WTC11 (cell line): ENCODE results near the gene EIF3C.
"Not testable (repeated sequence)": the region's sequence is repeated elsewhere in the genome, so short reads cannot be mapped to it uniquely, and the experiment has no call there.

Experiments
- ATF3 ChIP-seq: sonication (generic); formaldehyde crosslinking; conservative IDR thresholded peaks from 2 replicates; pipeline ENCODE4 v1.8.1; 2022; ENCODE audit warnings: mild to moderate bottlenecking, missing genetic modification reagents
- CREB1 ChIP-seq: sonication (generic); formaldehyde crosslinking; IDR thresholded peaks from 2 replicates; pipeline ENCODE4 v1.8.0; 2023; ENCODE audit warnings: mild to moderate bottlenecking, missing genetic modification reagents
- CREM ChIP-seq: sonication (generic); formaldehyde crosslinking; IDR thresholded peaks from 2 replicates; pipeline ENCODE4 v1.8.1; 2022; ENCODE audit warnings: mild to moderate bottlenecking, missing genetic modification reagents, moderate library complexity
- CTCF ChIP-seq: fragments of 200-600 bp; IDR thresholded peaks from 2 replicates; pipeline ENCODE4 v1.8.0; 2022; ENCODE audit warnings: antibody characterized with exemption
- E2F5 ChIP-seq: sonication (generic); formaldehyde crosslinking; IDR thresholded peaks from 2 replicates; pipeline ENCODE4 v1.8.1; 2022; ENCODE audit warnings: mild to moderate bottlenecking, moderate library complexity, missing genetic modification reagents
- ESRRA ChIP-seq: sonication (generic); formaldehyde crosslinking; IDR thresholded peaks from 2 replicates; pipeline ENCODE4 v1.8.1; 2022; ENCODE audit warnings: mild to moderate bottlenecking, missing genetic modification reagents, borderline replicate concordance
- NFYB ChIP-seq: sonication (generic); formaldehyde crosslinking; conservative IDR thresholded peaks from 2 replicates; pipeline ENCODE4 v1.8.0; 2022; ENCODE audit warnings: low read depth, missing genetic modification reagents
- PREB ChIP-seq: sonication (generic); formaldehyde crosslinking; IDR thresholded peaks from 2 replicates; pipeline ENCODE4 v1.8.1; 2022; ENCODE audit warnings: mild to moderate bottlenecking, missing genetic modification reagents, moderate library complexity, borderline replicate concordance
- SP1 ChIP-seq: sonication (generic); formaldehyde crosslinking; conservative IDR thresholded peaks from 2 replicates; pipeline ENCODE4 v1.8.1; 2022; ENCODE audit warnings: missing genetic modification reagents
- TEAD4 ChIP-seq: sonication (generic); formaldehyde crosslinking; IDR thresholded peaks from 2 replicates; pipeline ENCODE4 v1.8.0; 2022; ENCODE audit warnings: mild to moderate bottlenecking, missing genetic modification reagents
- ZSCAN18 ChIP-seq: fragments of 250-450 bp; sonication (Bioruptor Pico); IDR thresholded peaks from 2 replicates; pipeline ENCODE4 v2.1.2; 2022; ENCODE audit warnings: mild to moderate bottlenecking, moderate library complexity

GRCh38 chr16:28731253-28731652 is 20.0 kb downstream of the EIF3C start:
- TF ChIP-seq TEAD4 (CRISPR knock-in tag); ATF3; CREB1; SP1 (CRISPR knock-in tag); CREM; CTCF; E2F5; PREB (CRISPR knock-in tag); ZSCAN18 (CRISPR knock-in tag); ESRRA (CRISPR knock-in tag); NFYB (CRISPR knock-in tag): not testable (repeated sequence)
